DMS153 treated with DMSO at 0.1 percent for 48 hours (cell line): ENCODE results near the gene TAB2.

Source experiments
- DNase-seq: peaks from one replicate; lab custom pipeline; 2025; ENCODE audit not compliant: unreplicated experiment; lab: John Stamatoyannopoulos, UW

The TAB2 gene

GRCh38 chr6:149366267-149366921, 48.9 kb downstream of the TAB2 start:
- DNase-seq, result no peak

- no peak for DNase-seq
Measured at GRCh38 chr6:149368065-149368464, 50.6 kb downstream of the TAB2 start.

- DNase-seq, result no peak
Measured at GRCh38 chr6:149371154-149371553, 53.6 kb downstream of the TAB2 start.

- DNase-seq, result no peak
Measured at GRCh38 chr6:149372062-149372461, 54.5 kb downstream of the TAB2 start.

GRCh38 chr6:149373511-149373910, 56.0 kb downstream of the TAB2 start:
- no peak for DNase-seq

- no peak for DNase-seq
Measured at GRCh38 chr6:149379977-149380376, 62.5 kb downstream of the TAB2 start.

- no peak for DNase-seq
Measured at GRCh38 chr6:149380523-149380922, 63.0 kb downstream of the TAB2 start.

GRCh38 chr6:149383371-149383770, 65.9 kb downstream of the TAB2 start:
- no peak for DNase-seq

- no peak for DNase-seq
Measured at GRCh38 chr6:149384464-149384863, 67.0 kb downstream of the TAB2 start.

- no peak for DNase-seq
Measured at GRCh38 chr6:149385998-149386646, 68.6 kb downstream of the TAB2 start.

- DNase-seq, result no peak
Measured at GRCh38 chr6:149387779-149388512, 70.4 kb downstream of the TAB2 start.

- DNase-seq, result no peak
Measured at GRCh38 chr6:149389509-149390297, 72.2 kb downstream of the TAB2 start.

GRCh38 chr6:149392093-149392492, 74.6 kb downstream of the TAB2 start:
- no peak for DNase-seq

GRCh38 chr6:149392535-149392934, 75.0 kb downstream of the TAB2 start:
- no peak for DNase-seq

- DNase-seq, result no peak
Measured at GRCh38 chr6:149393002-149393679, 75.6 kb downstream of the TAB2 start.

- no peak for DNase-seq
Measured at GRCh38 chr6:149395185-149395584, 77.7 kb downstream of the TAB2 start.

- no peak for DNase-seq
Measured at GRCh38 chr6:149397384-149397783, 79.9 kb downstream of the TAB2 start.

GRCh38 chr6:149400050-149400449, 82.5 kb downstream of the TAB2 start, which contains the start of gene SUMO4:
TSS of gene SUMO4 (plus strand) at chr6:149400262. CDS start at chr6:149400392, 130 bp downstream.
- no peak for DNase-seq

GRCh38 chr6:149403534-149403933, 86.0 kb downstream of the TAB2 start:
- no peak for DNase-seq

GRCh38 chr6:149405823-149406765, 88.6 kb downstream of the TAB2 start:
- DNase-seq, result no peak
